NOMO-1 (cell line): ENCODE data around the gene SLC17A1.

Experiments
- DNase-seq, 2 experiments: peaks; one replicate each; lab custom pipeline; 2025; ENCODE audit not compliant: unreplicated experiment in 2 of 2; lab: John Stamatoyannopoulos, UW

The SLC17A1 gene, protein sequence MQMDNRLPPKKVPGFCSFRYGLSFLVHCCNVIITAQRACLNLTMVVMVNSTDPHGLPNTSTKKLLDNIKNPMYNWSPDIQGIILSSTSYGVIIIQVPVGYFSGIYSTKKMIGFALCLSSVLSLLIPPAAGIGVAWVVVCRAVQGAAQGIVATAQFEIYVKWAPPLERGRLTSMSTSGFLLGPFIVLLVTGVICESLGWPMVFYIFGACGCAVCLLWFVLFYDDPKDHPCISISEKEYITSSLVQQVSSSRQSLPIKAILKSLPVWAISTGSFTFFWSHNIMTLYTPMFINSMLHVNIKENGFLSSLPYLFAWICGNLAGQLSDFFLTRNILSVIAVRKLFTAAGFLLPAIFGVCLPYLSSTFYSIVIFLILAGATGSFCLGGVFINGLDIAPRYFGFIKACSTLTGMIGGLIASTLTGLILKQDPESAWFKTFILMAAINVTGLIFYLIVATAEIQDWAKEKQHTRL

DNA sequence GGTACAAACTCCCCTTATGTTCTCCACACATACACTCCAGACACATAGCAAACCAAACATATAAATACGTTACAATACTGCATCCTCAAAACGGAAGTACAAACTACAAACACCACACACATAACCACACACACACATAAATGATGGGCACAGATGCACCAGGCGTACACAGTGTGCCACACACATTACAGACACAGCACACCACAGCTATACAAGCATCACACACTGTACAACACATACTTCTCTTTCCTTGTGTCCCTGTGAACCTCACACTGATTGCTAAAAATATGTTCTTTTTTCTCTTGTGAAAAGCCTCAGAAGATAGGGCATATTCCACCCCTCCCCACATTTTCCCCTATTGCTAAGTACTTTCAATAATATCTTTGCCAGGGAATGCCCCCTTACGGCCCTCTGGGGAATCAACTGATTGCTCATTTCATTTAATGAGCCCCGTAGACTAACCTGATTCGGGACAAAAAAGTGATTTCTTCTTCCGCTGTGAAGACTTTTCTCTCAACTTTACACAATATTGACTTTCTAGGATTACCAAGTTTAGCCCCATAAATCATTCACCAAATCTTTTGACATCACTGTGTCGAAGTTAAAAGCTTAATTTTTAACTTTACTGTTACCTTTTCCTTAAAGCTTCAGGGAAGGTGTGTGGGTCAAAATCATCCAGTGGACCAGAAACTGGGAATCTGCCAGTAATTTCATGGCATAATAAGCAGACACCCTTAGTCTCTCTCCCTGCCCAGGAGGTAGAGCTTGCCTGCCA, at the start of gene SLC17A1:
Gene SLC17A1 (minus strand): TSS at position 521 of the 775 bp plus-strand sequence. CDS start 1,495 bp downstream, outside the sequence.
- DNase-seq, result no peak

DNA sequence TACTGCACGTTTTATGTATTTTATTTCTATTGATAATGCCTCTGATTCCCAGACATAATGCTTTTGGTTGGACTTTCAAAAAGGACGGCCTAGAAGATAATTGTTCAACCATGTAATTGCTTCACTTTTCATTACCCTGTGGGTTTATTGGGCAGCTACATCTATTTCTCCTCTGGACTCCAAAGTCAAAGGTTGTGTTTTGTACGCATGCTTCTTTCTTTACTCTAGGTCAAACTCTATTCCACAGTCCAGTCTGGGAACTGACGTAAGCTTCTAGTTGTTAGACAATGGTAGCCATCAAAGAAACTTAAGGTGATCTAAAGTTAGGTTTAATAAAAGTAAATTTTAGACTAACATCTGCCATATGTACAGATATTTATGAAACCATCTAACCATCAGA, 48.7 kb upstream of the SLC17A1 start:
- no peak for DNase-seq

DNA sequence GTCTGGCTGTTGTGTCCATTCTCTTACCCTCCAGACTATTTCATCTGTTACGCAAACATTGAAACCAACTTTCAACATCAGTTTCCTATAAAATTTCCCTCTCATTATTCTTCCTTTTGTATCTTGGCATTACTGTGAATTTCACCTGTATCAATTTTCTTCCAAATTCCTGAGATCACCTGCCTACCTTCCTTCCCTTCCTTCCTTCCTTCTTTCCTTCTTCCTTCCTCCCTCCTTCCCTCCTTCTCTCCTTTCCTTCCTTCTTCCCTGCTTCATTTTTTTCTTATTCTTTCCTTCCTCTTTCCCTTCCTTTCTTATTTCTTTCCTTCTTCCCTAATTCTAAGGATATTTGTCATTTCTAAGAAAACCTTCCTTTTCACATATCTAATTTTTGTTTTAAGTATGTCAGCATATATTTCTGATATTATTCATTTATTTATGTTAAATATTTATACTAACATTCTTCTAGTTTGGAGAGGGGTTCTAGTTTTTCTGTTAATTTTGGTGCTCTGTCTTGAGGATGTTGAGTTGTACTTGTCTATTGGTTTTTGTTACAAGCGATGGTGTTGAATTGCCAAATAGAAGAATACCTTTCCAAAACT, 47.0 kb upstream of the SLC17A1 start:
- DNase-seq, result no peak

DNA sequence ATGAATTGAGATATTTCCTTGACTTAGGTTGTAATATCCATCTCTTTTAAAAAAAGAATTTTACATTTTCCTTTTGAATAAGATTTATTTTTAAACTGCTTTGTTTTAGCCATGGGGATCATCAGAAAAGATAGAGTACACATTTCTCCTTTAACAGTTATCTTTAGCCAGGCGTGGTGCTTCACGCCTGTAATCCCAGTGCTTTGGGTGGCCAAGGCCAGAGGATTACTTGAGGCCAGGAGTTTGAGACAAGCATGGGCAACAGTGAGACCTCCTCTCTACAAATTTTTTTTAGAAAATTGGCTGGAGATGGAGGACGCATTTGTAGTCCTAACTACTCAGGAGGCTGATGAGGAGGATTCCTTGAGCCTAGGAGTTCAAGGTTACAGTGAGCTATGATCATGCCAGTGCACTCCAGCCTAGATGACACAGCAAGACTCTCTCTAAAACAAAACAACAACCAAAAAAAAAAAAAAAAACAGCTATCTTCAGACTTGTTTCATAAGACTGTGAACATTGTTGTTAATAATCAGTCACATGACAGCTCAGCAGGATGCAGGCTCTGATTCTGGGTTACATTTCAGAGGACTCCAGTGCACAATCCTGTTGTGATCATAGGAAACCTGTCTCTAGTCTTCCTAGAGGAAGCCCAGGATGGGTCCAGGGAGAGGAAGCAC, 44.2 kb upstream of the SLC17A1 start:
- DNase-seq, result no peak

DNA sequence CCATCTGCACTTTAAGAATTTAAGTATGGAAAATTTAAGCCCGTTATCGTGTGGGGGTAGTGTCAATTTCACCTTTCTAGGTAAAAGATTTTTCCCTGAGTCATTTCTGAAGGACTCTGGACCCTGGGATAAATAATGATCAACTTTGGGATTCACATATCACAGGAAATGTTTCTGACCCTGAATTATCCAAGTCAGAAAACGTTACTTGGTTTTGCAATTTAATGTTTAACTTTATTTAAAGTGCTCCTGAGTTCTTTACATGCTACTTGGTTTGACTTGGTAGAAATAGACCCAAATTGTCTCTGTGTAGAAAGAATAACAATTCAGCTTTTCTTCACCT, 43.7 kb upstream of the SLC17A1 start:
- no peak for DNase-seq

DNA sequence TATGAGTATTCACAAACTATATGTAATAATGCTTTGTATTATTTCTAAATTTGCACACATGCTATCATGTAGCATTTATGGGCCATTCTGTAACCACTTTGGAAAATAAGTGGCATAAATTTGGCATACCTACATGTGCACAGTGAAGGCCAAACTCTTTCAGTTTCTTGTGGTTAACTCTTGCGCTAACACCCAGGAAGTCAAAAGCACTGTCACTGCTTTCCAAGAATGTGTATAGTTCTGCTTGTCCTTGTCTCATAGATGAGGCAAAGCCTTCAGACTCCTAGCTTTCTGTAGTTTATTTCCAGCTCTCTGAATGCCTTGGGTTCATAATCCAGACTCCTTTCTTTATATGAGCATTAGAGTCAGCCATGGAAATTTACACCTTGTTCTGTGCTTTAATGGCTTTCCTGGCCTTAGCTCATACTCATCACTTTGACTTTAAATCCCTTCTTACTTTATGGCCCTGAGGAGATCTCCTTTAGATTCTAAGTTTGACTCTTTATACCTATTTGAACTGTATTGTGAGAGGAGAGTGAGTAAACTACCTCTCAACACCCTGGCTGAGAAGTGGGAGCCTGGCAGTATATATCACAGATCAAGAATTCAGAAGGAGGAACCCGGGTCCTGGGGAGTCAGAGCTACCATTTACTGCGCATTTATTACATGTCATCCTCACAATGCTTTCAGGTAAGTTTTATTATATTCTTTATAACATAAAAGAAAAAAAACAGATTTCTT, 43.1 kb upstream of the SLC17A1 start:
- no peak for DNase-seq

DNA sequence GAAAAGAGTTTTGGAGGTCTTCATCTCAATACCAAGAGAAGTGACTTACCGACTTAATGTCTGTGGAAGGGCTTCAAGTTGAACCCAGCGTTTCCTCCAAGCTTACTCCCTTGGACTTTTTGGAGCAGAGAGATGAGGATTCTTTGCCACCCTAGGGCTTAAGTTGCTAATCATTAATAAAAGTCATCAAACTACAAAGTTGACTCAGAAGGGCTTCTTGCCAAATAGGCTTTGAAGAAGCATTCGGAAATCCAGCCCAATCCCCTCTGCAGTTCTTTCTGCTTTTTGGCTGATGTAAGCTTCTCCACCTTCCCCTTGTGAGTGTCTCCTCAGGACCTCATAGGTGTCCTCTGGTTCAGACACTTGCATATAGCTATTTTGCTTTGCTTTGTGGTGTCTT, 42.3 kb upstream of the SLC17A1 start, which contains the start of gene SLC17A3:
Gene SLC17A3 (minus strand): TSS at position 126 of the 400 bp plus-strand sequence. CDS start 5,856 bp downstream, outside the sequence.
- DNase-seq, result no peak

DNA sequence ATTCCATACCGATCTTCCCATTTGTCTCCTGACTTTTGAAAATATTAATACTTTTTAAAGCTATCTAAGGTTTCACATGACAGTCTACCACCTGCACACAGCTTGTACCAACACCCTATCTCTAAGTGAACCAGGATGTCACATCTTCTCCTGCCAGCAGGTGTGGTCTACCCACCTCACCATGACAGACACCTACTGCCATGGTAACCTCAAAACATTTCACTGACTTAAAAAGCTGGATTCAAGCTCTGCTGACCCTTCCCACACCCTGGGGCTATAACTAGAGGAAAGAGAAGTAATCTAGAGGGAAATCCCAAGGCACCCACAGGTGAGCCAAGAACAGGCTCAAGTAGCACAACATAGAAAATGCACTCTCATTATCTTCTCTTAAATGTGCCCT, 41.0 kb upstream of the SLC17A1 start:
- DNase-seq, result no peak

DNA sequence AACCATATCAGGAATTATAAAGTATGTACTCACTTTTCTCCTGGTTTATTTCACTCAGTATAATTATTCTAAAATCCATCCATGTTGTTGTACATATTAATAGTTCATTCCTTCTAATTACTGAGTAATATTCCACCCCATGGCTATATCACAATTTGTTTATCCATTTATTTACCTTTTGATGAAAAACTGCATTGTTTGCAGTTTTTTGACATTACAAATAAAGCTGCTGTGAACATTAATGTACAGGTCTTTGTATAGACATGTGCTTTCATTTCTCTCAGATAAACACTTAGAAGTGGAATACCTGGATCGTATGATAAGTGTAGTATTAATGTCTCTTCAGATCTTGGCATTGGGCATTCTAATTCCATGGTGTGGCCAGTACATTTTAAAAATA, 38.0 kb upstream of the SLC17A1 start:
- DNase-seq, result no peak

DNA sequence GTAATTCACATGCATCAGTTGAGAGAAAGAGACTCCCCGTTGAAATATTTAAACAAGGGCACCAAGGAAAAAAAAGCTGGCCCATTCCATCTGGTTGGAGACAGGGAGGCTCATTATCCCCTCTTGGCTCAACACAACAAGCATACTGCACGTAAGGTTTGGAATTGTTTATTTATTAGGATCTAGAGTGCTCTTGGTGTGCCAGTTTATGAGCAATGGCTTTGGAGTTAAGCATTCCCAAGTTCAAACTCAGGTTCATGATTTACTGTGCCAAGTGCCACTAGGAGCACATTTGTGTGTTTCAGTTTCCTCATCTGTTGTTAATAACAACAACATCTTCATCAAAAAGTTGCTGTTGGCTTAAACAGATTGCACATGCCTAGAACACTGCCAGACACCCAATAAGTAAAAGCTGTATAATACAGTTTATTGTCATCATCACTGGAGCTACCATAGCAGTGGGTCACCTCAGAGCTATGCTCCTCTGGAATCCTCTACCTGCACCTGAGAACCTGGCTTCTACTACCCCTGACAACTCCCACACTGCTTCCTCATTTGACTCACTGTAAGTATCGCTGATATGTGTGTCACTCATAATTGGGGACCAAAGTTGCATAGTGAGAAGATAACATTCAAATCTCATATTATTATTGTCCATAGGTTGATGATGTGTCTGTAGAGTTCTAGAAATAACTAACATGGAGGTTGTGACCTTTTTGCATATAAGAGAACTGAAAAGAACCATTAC, 36.8 kb upstream of the SLC17A1 start:
- DNase-seq, result no peak

DNA sequence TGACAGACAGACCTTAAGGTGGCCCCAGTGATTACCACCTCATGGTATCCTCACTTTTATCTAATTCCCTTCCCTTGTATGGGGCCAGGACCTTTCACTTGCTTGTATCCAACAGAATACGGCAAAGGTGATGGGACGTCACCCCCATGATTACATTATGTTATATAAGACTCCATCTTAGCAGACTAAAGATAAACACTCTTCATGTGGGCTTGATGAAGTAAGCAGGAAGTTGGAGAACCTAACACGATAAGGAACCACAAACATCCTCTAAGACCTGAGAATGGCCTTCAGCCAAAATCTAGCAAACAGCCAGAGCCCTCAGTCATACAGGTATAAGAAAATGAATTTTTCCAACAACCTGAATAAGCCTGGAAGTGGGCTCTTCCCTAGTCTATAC, 34.2 kb upstream of the SLC17A1 start:
- no peak for DNase-seq

DNA sequence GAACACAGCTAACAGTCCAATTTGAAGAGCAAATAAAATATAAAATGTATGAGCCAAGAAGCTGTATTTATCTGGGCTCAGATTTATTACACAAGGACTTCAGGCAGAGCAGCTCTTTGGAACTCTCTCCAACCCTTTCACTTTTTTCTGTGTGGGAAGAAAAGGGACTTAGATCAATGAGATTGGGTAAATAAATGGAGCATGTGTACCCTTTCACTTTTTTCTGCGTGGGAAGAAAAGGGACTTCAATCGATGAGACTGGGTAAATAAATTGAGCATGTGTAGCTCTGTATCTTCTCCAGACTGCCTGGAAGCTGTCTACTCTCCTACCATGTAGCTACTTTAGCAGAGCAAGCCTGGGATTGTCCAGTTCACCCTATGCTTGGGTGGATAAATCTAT, 31.5 kb upstream of the SLC17A1 start:
- DNase-seq, result no peak

DNA sequence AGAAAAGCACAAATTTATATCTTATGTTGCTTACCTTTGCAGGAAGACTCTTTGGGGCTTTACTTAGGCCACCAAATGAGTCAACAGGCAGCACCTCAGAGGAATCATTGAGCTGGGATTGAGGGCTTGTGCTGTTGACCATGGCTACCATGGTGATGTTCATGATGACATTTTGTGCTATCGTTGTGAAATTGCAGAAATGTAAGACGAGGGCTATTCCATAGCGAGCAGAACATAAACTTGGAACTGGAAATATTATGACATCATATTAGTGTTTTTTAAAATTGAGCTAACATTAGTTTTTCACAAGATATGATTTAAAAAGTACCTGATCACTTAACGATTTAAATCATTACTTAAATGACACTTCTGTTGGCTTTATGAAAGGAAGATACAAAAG, 30.3 kb upstream of the SLC17A1 start:
- no peak for DNase-seq

DNA sequence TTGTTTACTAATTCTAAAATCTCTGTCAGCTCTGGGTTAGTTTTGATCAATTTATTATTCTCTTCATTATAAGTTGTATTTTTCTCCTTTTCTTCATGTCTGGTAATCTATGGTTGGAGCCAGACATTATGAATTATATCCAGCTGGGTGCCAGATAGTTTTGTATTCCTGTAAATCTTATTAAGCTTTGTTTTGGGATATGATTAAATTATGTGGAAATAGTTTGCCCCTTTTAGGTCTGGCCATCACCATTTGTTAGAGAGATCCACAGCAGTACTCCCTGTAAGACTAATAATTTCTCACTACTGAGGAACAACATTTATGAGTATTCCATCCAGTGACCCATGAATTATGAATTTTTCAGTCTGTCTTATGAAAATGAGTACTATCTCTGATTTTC, 20.9 kb upstream of the SLC17A1 start:
- no peak for DNase-seq

DNA sequence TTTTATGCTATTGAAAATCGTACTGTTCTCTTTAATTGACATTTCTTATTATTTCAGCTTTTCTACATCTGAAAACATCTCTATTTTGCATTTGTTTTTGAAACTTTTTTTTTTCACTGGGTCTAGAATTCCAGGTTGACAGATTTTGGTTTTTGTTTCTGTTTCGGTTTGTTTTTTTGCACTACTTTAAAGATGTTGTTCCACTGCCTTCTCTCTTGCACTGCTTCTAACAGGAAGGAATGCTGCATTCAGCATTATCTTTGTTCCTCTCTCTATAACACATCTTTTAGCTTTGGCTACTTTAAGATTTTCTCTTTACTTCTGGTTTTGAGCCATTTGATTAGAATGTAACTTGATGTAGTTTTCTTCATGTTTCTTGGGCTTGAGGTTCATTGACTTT, 20.1 kb upstream of the SLC17A1 start:
- DNase-seq, result no peak

DNA sequence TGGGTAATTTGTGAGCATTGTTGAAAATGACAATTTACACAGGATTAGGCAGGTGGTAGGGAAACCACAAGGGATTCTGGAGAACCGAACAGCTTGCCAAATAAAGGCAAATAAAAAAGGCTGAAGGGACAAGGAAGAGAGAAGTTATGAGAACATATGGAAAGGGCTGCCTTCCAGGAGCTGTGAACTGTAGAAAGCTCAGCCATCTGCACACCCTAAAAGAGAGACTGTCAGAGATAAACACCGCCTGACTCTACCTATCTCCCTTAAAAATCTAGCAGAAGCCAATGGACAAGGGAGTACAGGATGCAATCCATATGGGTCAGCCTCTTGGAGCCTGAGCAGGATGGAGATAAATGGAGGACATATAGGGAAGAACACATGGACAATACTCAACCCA, 12.7 kb upstream of the SLC17A1 start:
- no peak for DNase-seq

DNA sequence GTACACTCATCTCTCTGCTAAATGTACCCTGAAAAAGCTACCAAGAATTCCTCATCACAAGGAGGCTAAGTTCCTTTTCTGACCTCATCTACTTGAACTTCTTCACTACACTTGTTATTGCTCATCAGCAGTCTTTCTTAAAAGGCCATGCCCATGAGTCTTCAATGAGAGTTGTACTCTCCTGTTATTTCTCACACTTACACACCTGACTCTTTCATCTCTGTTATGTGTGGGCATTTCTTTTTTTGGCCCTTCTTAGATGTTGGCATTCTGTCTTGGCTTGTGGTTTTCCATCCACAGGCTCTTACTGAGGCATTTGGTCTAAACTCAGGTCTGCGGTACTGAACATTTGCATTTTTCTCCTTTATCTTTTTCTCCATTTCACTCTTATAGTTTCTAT, 10.7 kb upstream of the SLC17A1 start:
- no peak for DNase-seq

DNA sequence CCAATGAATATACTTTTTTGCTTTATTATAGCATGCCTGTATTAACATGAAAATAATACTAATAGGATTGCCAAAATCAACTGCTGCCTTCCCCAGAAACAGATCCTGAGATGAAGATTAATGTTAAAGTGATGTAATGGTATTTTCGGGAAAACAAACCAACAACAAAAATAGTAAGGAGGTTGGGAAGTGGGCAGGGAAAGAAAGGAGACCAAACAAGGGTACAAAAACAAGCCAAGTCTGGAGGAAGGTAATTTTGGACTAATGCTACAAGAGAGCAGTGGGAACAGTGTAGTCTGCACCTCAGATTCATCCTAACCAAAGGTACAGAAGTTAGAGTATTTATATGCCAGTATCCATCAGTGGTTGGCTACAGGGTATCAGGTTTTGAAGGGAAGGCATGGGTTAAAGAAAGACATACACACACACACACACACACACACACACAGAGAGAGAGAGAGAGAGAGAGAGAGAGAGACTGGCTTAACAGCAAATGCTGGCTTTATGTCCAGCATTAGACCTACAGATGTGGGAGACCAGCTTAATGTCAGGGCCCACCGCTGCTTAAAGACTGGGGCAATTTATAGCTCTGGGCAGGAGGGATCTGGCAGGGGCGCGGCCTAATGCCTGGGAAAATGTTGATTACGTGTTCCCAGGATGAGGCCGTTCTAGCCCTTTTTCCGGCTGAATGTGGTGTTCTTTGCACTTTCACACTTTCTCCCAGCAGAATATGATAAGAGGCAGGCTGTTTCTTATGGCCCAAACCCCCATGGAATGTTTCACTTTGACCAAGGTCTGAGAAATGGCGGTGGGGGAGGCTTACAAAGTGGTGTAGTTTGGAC, 3.8 kb upstream of the SLC17A1 start:
- DNase-seq, result no peak

DNA sequence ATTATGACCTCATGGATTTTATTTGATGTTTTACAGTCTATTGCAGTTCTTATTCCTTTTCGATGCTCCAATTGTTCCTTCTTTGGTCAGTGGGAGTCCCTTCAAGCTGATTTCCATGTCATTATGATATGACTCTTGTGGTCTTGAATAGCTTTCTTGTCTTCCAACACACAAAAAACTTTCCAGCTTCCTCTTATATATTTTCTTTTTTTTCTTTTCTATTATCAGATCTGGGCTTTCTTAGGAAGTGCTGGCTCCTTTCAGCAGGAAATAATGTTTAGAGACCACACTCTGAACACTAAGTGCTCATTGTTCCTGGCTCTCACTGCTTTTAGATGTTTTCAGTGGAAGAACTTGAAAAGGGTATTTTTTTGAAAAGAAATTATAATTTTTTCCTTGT, 3.1 kb upstream of the SLC17A1 start:
- DNase-seq, result no peak
